Esophagus muscularis mucosa (tissue), 4 donors: Measurements from ENCODE around the gene ZNF766. TPM values are rescaled to one million over a fixed set of nuclear protein-coding genes. Genes with fewer than 3 reads are reported as not detected.
"Not testable (repeated sequence)": the region's sequence is repeated elsewhere in the genome, so short reads cannot be mapped to it uniquely, and the experiment has no call there.

ENCODE experiments used
- DNase-seq: peaks from one replicate; pipeline ENCODE4 v3.0.0-alpha.2; 2017; ENCODE audit errors: extremely low spot score
- H3K27ac ChIP-seq, 4 donors: fragments of 200-600 bp; sonication (generic); replicated peaks in 1 of 4; 1 replicate in 3 of 4; 2 replicates in 1 of 4; pipeline ENCODE4 v1.5.1; 2016 to 2019; ENCODE audit warnings: mild to moderate bottlenecking in 1 of 4
- H3K27me3 ChIP-seq, 4 donors: fragments of 200-600 bp; sonication (generic); one replicate each; pipeline versions ENCODE4 v1.5.1 to v1.6.0; 2016 to 2019
- H3K36me3 ChIP-seq, 4 donors: fragments of 200-600 bp; sonication (generic); one replicate each; pipeline ENCODE4 v1.5.1; 2016 to 2019
- H3K4me1 ChIP-seq, 4 donors: fragments of 200-600 bp; sonication (generic); one replicate each; pipeline ENCODE4 v1.5.1; 2016 to 2019
- H3K4me3 ChIP-seq, 4 donors: fragments of 200-600 bp; sonication (generic); 1 replicate in 2 of 4; 2 replicates in 2 of 4; pipeline ENCODE4 v1.5.1; 2016 to 2019; ENCODE audit warnings: mild to moderate bottlenecking in 4 of 4, moderate library complexity in 1 of 4
- H3K9me3 ChIP-seq, 4 donors: fragments of 200-600 bp; sonication (generic); 1 replicate in 3 of 4; 2 replicates in 1 of 4; pipeline ENCODE4 v1.5.1; 2016 to 2019
- EP300 ChIP-seq: sonication (generic); formaldehyde crosslinking; IDR thresholded peaks from one replicate; pipeline ENCODE4 v1.6.1; 2017; ENCODE audit warnings: antibody characterized with exemption
- POLR2A ChIP-seq: fragments of 450-650 bp; IDR thresholded peaks from one replicate; pipeline ENCODE4 v1.6.1; 2017; ENCODE audit warnings: antibody characterized with exemption, moderate library complexity, mild to moderate bottlenecking, low read depth
- POLR2AphosphoS5 ChIP-seq, 2 donors: sonication (generic); formaldehyde crosslinking; IDR thresholded peaks; one replicate each; pipeline ENCODE4 v1.6.1; 2017; ENCODE audit warnings: antibody characterized with exemption in 2 of 2
- WGBS: methylation state at CpG from one replicate; pipeline ENCODE4 v1.1.5; 2018; 5-methylcytosine and 5-hydroxymethylcytosine counted together
- intact Hi-C: fragments of 100-400 bp; cut with DNase I; formaldehyde crosslinking; loops from one replicate; pipeline ENCODE4 v1.15.1; 2023
- total RNA-seq, 4 donors: library from RNA; depleted of rRNA; stranded (reverse); fragments of >200 nt; gene quantifications; one replicate each; pipeline versions ENCODE4 v1.1.0 to v1.2.1, GENCODE V29; 2016
- TF ChIP-seq, protein P1 (sequence below), 3 experiments: fragments of 200-600 bp in 2 of 3; fragments of 450-650 bp in 1 of 3; sonication (generic) in 2 of 3; IDR thresholded peaks; one replicate each; pipeline ENCODE4 v1.5.1; 2017 to 2019; ENCODE audit warnings: antibody characterized with exemption in 3 of 3, mild to moderate bottlenecking in 2 of 3, moderate library complexity in 1 of 3

Gene ZNF766
- total RNA-seq, 4 donors from 2014 or later = 8.3 to 13.9 (median 10.8) TPM

DNA sequence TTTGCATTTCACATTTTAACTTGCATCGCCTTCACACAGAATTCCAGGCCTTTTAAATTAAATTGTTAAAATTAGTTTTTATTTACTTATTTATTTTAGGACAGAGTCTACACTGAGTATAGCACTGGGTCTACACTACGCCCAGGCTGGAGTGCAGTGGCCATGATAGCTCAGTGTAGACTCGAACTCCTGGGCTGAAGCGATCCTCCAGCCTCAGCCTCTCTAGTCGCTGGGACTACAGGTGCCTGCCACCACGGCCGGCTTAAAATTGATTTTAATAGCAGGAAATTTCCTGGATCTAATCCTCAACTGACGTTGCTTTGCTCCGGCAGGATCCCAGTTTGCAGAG, 66.4 kb downstream of the ZNF766 start:
- Histone ChIP-seq H3K27ac (peak overlapping the region; percentile 75 to 88 (median 82)), H3K4me1 (peaks cover 8 to 14% (median 11%) of the 10 kb centered on the region in 4 donors), H3K36me3 (peaks cover 0 to 12% (median 0%) of the 10 kb centered on the region in 4 donors), H3K4me3 (peak overlapping the region; percentile 76 to 81 (median 78)), H3K27me3 (no peaks in the 10 kb centered on the region), H3K9me3 (peaks cover 0 to 48% (median 40%) of the 10 kb centered on the region in 4 donors)
- no peak for DNase-seq
- WGBS = 54% methylated on average over 7 of the region's 9 CpGs
- no peak for TF ChIP-seq POLR2AphosphoS5 (IDR thresholded peaks at IDR 0.05)
- TF ChIP-seq, protein P1, sequence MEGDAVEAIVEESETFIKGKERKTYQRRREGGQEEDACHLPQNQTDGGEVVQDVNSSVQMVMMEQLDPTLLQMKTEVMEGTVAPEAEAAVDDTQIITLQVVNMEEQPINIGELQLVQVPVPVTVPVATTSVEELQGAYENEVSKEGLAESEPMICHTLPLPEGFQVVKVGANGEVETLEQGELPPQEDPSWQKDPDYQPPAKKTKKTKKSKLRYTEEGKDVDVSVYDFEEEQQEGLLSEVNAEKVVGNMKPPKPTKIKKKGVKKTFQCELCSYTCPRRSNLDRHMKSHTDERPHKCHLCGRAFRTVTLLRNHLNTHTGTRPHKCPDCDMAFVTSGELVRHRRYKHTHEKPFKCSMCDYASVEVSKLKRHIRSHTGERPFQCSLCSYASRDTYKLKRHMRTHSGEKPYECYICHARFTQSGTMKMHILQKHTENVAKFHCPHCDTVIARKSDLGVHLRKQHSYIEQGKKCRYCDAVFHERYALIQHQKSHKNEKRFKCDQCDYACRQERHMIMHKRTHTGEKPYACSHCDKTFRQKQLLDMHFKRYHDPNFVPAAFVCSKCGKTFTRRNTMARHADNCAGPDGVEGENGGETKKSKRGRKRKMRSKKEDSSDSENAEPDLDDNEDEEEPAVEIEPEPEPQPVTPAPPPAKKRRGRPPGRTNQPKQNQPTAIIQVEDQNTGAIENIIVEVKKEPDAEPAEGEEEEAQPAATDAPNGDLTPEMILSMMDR (IDR thresholded peaks at IDR 0.05) = no peak
- no peak for TF ChIP-seq POLR2A
- no peak for TF ChIP-seq EP300
- intact Hi-C loops = no loop called here

DNA sequence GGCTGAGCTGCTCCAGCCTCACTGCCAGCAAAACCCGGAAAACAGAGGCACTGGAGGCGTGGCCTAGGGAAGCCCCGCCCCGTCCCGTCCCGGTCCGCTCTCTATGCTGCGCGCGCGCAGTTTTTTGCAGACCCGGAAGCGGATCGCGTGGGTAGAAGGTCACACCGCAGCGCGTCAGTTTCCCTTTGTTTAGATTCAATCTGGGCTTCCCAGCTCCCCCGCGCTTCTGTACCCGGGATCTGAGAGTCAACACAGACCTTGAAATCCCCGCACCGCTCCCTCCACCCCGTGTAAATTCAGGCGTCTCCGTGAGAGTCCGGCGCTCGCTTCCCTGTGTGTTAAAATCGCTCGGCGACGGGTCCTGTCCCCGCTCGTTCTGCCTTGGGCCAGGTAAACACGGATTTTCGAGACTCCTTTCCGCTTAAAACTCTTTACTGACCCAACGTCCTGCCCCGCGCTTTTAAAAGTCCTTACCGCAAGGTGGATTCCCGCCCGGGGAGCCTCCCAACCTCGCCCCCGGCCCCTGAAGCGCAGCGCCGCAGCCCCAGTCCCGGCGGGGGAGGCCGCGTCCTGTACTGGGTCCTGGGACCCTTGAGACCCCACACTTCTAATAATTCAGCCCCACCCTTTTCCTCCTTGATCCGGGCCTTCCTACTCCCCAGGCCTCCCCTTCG, 66.9 kb downstream of the ZNF766 start, which contains the start of gene ZNF610:
Gene ZNF610 (plus strand): TSS at position 127 of the 674 bp plus-strand sequence. CDS start 12,930 bp downstream, outside the sequence.
- Histone ChIP-seq H3K4me3 (peak within 1 kb of the TSS; percentile 76 to 81 (median 78)), H3K27ac (peak within 1 kb of the TSS; percentile 75 to 88 (median 82)), H3K36me3 (peaks cover 0 to 12% (median 0%) of the 10 kb centered on the region in 4 donors), H3K27me3 (no peaks in the 10 kb centered on the region), H3K4me1 (peaks cover 8 to 14% (median 11%) of the 10 kb centered on the region in 4 donors), H3K9me3 (peaks cover 0 to 43% (median 35%) of the 10 kb centered on the region in 4 donors)
- DNase-seq = peak; percentile 96
- intact Hi-C loops = no loop called here
- peak; percentile 89 to 94 for TF ChIP-seq POLR2AphosphoS5 (IDR thresholded peaks at IDR 0.05)
- no peak for TF ChIP-seq POLR2A
- WGBS = under 1% methylated on average over 32 of the region's 55 CpGs

DNA sequence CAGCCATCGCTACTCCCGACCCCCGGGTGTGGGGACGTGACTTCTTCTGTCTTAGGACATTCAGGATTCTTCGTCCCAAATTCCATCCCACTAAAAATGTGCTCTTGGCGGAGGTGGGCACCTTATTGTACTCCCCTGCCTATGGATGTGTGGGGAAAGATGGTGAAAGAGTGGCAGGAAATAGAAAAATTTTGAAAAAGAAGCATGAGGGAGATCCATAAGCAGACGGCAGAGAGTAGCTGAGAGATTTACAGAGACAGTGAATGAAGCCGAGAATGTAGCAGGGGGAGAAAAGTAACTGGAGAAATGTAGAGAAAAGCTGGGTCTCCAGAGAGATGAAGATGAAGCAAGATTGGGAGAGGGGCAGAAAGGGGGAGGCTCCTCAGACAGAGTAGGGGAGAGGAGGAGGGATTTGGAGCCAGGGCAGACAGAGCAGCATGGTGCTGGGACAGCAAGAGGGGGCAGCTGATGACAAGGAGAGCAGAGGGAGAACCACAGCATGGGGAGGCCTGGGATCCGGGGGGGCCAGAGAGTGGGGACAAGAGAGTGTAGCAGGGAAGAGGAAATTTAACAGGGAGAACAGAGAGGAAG, 67.5 kb downstream of the ZNF766 start:
- peak overlapping the region; percentile 76 to 81 (median 78) for H3K4me3 ChIP-seq
- peaks cover 0 to 12% (median 0%) of the 10 kb centered on the region in 4 donors for H3K36me3 ChIP-seq
- no peak for DNase-seq
- intact Hi-C loops = no loop called here
- peaks cover 0 to 36% (median 28%) of the 10 kb centered on the region in 4 donors for H3K9me3 ChIP-seq
- TF ChIP-seq, protein P1 (IDR thresholded peaks at IDR 0.05) = no peak
- TF ChIP-seq POLR2AphosphoS5 (IDR thresholded peaks at IDR 0.05) (no peak), POLR2A (no peak), EP300 (no peak)
- WGBS = 4% methylated on average over 9 of the region's 9 CpGs
- H3K27ac ChIP-seq = peak overlapping the region; percentile 75 to 88 (median 82)
- H3K4me1 ChIP-seq = peaks cover 8 to 14% (median 11%) of the 10 kb centered on the region in 4 donors
- H3K27me3 ChIP-seq = no peaks in the 10 kb centered on the region

DNA sequence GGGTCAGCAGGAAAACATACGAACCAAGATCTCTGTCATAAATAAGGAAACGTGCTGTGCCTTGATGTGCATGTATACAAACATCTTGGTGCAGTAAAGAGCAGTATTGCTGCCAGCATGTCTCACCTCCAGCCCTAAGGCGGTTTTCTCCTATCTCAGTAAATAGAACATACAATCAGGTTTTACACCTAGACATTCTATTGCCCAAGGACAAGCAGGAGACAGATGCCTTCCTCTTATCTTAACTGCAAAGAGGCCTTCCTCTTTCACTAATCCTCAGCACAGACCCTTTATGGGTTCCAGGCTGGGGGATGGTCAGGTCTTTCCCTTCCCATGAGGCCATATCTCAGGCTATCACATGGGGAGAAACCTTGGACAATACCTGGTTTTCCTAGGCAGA, 69.6 kb downstream of the ZNF766 start:
- H3K9me3 ChIP-seq = peaks cover 0 to 15% (median 10%) of the 10 kb centered on the region in 4 donors
- H3K27me3 ChIP-seq, intact Hi-C loops, H3K4me3 ChIP-seq, H3K27ac ChIP-seq, DNase-seq: not testable (repeated sequence)
- H3K4me1 ChIP-seq = peaks cover 10 to 20% (median 16%) of the 10 kb centered on the region in 4 donors
- H3K36me3 ChIP-seq = peaks cover 0 to 12% (median 0%) of the 10 kb centered on the region in 4 donors
- WGBS = 87% methylated on average over 3 of the region's 3 CpGs

DNA sequence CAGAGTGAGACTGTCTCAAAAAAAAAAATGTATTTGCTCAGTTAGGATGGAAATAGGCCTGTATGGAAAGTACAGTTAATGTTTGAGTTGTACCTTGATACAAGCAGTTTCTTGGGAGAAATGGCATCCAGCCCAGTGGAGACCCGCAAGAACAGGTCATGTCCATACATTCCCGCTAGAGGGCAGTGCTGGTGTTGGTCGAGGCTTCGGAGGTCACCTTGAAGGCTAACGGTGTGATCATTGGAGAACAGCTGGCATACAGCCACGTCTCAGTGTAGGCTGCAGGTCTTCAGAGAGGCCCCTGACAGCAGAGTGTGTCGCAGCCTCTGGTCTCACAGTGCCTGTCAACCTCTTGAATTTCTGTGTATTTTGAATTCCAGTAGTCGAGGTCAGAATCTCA, 74.2 kb downstream of the ZNF766 start:
- no peaks in the 10 kb centered on the region for H3K9me3 ChIP-seq
- H3K36me3 ChIP-seq = peaks cover 3 to 15% (median 11%) of the 10 kb centered on the region in 4 donors
- intact Hi-C loops = no loop called here
- TF ChIP-seq, protein P1 (IDR thresholded peaks at IDR 0.05) = peak; percentile 41 to 55 (median 54)
- TF ChIP-seq EP300 (no peak), POLR2AphosphoS5 (IDR thresholded peaks at IDR 0.05) (peak in 1 of 2 donors; percentile 15)
- no peak overlapping the region for H3K4me3 ChIP-seq
- H3K27me3 ChIP-seq = no peaks in the 10 kb centered on the region
- no peak for DNase-seq
- H3K27ac ChIP-seq = no peak overlapping the region
- 15% methylated on average over 4 of the region's 8 CpGs for WGBS
- H3K4me1 ChIP-seq = peaks cover 0 to 8% (median 5%) of the 10 kb centered on the region in 4 donors
